ENCODE results near the gene RNF183.

Gene RNF183

DNA sequence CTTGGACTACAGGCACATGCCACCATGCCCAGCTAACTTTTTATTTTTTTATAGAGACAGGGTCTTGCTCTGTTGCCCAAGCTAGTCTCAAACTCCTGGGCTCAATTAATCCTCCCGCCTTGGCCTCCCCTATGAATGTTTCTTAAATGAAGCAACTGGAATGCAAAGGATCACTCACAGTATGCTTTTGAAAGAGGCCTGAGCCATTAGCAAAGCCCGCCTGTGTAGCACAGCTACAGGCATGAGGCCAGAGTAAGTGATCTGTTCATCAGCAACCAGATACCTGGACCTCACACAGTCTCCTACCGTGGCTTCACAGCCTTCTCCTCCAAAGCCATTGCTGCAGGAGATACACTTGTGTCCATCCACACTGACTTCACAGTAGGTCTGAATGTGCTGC, 16.9 kb upstream of the RNF183 start:
- H3K4me3 ChIP-seq (ENCODE audit: low read length): no peak overlapping the region
- TF ChIP-seq, protein P1, sequence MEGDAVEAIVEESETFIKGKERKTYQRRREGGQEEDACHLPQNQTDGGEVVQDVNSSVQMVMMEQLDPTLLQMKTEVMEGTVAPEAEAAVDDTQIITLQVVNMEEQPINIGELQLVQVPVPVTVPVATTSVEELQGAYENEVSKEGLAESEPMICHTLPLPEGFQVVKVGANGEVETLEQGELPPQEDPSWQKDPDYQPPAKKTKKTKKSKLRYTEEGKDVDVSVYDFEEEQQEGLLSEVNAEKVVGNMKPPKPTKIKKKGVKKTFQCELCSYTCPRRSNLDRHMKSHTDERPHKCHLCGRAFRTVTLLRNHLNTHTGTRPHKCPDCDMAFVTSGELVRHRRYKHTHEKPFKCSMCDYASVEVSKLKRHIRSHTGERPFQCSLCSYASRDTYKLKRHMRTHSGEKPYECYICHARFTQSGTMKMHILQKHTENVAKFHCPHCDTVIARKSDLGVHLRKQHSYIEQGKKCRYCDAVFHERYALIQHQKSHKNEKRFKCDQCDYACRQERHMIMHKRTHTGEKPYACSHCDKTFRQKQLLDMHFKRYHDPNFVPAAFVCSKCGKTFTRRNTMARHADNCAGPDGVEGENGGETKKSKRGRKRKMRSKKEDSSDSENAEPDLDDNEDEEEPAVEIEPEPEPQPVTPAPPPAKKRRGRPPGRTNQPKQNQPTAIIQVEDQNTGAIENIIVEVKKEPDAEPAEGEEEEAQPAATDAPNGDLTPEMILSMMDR (IDR thresholded peaks at IDR 0.05; ENCODE audit: insufficient read depth, low read depth, low read length, missing control alignments): no peak
- no peak for DNase-seq (ENCODE audit: low read depth)

DNA sequence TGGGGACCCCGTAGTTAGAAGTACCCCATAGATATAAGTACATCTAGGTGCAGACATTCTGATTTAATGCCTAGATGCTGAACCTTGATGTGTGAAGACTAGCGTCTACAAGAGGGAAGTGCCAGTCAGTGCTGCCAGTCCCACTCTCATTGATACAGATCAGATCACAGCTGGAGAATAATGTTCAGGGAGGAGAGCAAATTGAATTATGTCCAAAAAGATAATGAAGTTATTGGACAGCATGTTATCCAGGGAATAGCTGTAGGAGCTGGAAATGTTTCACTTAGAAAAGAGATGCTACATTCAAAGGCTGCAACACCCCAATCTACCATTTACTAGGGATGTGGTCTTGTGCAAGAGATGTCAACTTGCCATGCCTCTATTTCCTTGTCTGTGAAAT, 15.9 kb upstream of the RNF183 start:
- TF ChIP-seq, protein P1 (IDR thresholded peaks at IDR 0.05; ENCODE audit: insufficient read depth, low read depth, low read length, missing control alignments): no peak
- no peak for DNase-seq (ENCODE audit: low read depth)
- no peak overlapping the region for H3K4me3 ChIP-seq (ENCODE audit: low read length)

DNA sequence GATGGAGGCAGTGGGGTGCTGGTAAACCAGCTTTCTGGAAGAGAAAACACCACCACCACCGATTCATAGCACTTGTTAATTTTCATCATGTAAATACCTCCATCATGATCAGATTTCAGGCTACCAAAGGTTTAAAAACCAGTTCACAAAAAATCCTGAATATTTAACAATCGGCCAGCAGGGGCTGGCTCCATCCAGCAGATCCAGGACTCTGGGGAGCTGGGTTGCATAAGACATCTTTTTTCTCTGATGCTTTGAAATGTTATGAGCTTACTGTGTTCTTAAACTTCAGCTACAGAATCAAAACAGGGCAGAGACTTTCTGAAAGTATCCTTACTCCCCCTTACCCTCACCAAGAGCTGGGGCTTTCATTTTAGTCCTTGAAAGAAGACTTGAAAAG, 14.6 kb upstream of the RNF183 start:
- no peak overlapping the region for H3K4me3 ChIP-seq (ENCODE audit: low read length)
- DNase-seq (ENCODE audit: low read depth): no peak
- TF ChIP-seq, protein P1 (IDR thresholded peaks at IDR 0.05; ENCODE audit: insufficient read depth, low read depth, low read length, missing control alignments): no peak

DNA sequence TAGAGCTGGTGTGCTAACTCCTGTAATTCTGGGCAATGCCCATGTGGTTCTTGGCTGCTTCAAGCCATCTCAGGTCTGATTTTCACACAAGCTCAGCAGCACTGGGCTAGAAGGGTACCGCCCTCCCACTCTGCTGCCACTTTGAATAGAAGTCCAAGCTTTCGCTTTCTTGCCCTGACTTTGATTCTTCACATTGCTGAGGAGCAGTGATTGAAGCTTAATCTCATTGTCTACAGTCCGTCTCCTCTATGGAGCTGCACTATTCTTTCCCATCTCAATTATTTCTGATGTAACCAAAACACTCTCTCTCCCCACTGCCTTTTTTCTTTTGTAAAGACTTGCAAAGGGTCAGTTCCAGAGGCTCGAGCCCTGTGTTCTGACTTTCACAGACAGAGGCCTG, 12.9 kb upstream of the RNF183 start:
- DNase-seq (ENCODE audit: low read depth): no peak
- no peak overlapping the region for H3K4me3 ChIP-seq (ENCODE audit: low read length)
- TF ChIP-seq, protein P1 (IDR thresholded peaks at IDR 0.05; ENCODE audit: insufficient read depth, low read depth, low read length, missing control alignments): no peak

DNA sequence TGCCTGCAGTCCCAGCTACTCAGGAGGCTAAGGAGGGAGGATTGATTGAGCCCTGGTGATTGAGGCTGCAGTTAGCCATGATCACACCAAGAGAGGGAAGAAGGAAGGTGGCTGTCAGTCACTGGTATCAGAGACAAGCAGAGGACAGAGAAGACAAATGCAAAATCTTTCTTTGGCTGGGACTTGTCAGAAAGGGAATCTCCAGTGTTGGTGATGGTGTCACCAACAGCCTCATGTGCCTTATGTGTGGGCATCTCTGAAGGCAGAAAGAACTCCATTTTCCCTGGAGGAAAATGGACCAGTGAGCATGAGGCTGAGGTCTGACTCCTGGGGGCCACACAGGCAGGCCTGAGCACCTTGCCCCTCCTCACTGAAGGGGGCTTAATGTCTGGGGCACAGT, 12.1 kb upstream of the RNF183 start:
- H3K4me3 ChIP-seq (ENCODE audit: low read length): no peak overlapping the region
- TF ChIP-seq, protein P1 (IDR thresholded peaks at IDR 0.05; ENCODE audit: insufficient read depth, low read depth, low read length, missing control alignments): no peak
- no peak for DNase-seq (ENCODE audit: low read depth)

DNA sequence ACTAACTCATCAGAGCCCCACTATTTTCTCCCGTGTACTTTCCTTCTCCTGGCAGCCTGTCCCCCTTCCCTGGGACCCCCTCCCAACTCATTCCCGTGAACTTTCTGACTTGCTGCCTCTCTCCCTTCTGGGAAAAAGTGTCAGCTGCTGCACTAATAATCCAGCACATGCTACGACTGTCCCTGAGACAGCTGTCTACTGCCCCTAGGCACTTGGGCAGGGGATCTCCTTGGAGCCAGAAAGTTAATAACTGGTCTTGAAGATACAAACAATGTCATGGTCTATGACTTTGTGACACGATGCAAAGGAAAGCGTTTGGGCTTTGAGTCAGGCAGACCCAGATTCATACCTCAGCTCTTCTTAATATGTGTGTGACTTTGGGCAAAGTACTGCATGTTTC, 10.1 kb upstream of the RNF183 start:
- no peak for DNase-seq (ENCODE audit: low read depth)
- TF ChIP-seq, protein P1 (IDR thresholded peaks at IDR 0.05; ENCODE audit: insufficient read depth, low read depth, low read length, missing control alignments): no peak
- no peak overlapping the region for H3K4me3 ChIP-seq (ENCODE audit: low read length)

DNA sequence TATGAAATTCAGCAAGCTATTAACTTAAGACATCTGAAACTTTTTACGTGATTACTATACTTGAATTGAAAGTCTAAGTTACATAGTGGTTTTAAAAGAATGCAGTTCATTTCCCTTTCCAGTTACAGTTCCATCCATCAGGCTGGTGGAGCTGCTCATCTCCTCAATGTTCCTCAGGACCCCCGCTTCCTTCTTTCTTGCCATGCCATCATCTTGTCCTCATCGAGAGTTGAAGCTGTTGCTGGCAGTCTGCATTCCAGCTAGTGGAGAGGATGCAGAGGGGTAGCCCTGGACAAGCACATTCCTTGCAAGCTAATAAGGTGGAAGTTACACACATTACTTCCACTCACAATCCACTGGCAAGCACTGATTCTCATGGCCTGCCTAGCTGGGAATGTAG, 8.8 kb upstream of the RNF183 start:
- H3K4me3 ChIP-seq (ENCODE audit: low read length): no peak overlapping the region
- TF ChIP-seq, protein P1 (IDR thresholded peaks at IDR 0.05; ENCODE audit: insufficient read depth, low read depth, low read length, missing control alignments): no peak
- DNase-seq (ENCODE audit: low read depth): no peak

Measured in epithelial cell of esophagus (primary cell).